ENCODE results near the gene ADAM22.

GRCh38 chr7:88106434-88106833 lies 172.4 kb downstream of the ADAM22 start:
- TF ChIP-seq CTCF (IDR thresholded peaks at IDR 0.05) (no peak), FOXJ3 (CRISPR knock-in tag; IDR thresholded peaks at IDR 0.05) (no peak), FOSL2 (IDR thresholded peaks at IDR 0.05; ENCODE audit: borderline replicate concordance, low read depth) (no peak), EP300 (IDR thresholded peaks at IDR 0.05; ENCODE audit: borderline replicate concordance in 1 of 2, low read depth in 1 of 2, low read length in 1 of 2) (no peak), SMC3 (IDR thresholded peaks at IDR 0.05; ENCODE audit: low read depth, low read length) (no peak), RFX5 (IDR thresholded peaks at IDR 0.05; ENCODE audit: low read length) (no peak), POLR2AphosphoS5 (IDR thresholded peaks at IDR 0.05; ENCODE audit: low read depth, low read length) (no peak), CHD2 (IDR thresholded peaks at IDR 0.05; ENCODE audit: low read length, partially characterized antibody) (no peak), RAD21 (IDR thresholded peaks at IDR 0.05; ENCODE audit: low read length) (no peak), MAX (IDR thresholded peaks at IDR 0.05; ENCODE audit: low read depth) (no peak), YY1 (IDR thresholded peaks at IDR 0.05; ENCODE audit: low read depth) (no peak)

Data from SK-N-SH (cell line).